ENCODE results near the gene PDLIM5. TPM values are rescaled to one million over a fixed set of nuclear protein-coding genes. Genes with fewer than 3 reads are reported as not detected.

The PDLIM5 gene
- total RNA-seq, 1 experiment from 2014 or later, result 58.0 TPM

GRCh38 chr4:94680176-94680862 lies 228.6 kb downstream of the PDLIM5 start:
- Histone ChIP-seq H2BK12ac (ENCODE audit: insufficient read length, low read depth, low read length) (no peak overlapping the region), H2AFZ (ENCODE audit: low read length) (no peak overlapping the region), H2BK15ac (ENCODE audit: low read depth, low read length) (no peak overlapping the region), H2BK20ac (ENCODE audit: low read depth, low read length, poor library complexity, severe bottlenecking) (no peak overlapping the region), H4K8ac (replicated peaks; ENCODE audit: insufficient read length, low read depth, low read length) (no peak overlapping the region), H3K4ac (ENCODE audit: low read depth, low read length) (no peak overlapping the region), H2BK5ac (ENCODE audit: insufficient read length, low read length) (no peak overlapping the region), H3K14ac (ENCODE audit: insufficient read depth, low read length) (no peak overlapping the region), H3K27me3 (ENCODE audit: insufficient read depth, low read length) (no peaks in the 10 kb centered on the region), H3K4me2 (ENCODE audit: insufficient read depth, insufficient read length, low read length) (no peak overlapping the region), H3K79me2 (ENCODE audit: insufficient read depth, low read length) (no peaks in the 10 kb centered on the region), H3K9me3 (ENCODE audit: control insufficient read depth, low read depth, low read length) (no peaks in the 10 kb centered on the region), H3K4me1 (ENCODE audit: insufficient read depth, low read length) (no peaks in the 10 kb centered on the region), H3K27ac (ENCODE audit: insufficient read length, low read depth, low read length) (no peak overlapping the region), H2AK5ac (ENCODE audit: insufficient read length, low read length) (no peak overlapping the region), H3K23me2 (ENCODE audit: insufficient read length, low read depth, low read length, poor library complexity, severe bottlenecking) (no peaks in the 10 kb centered on the region), H4K91ac (ENCODE audit: insufficient read length, low read depth, low read length) (no peak overlapping the region), H3T11ph (ENCODE audit: low read length) (no peak overlapping the region), H4K5ac (ENCODE audit: insufficient read length, low read depth, low read length) (no peak overlapping the region), H3K79me1 (ENCODE audit: insufficient read depth, low read depth, low read length, poor library complexity, severe bottlenecking) (no peaks in the 10 kb centered on the region), H3K18ac (ENCODE audit: insufficient read length, low read depth, low read length) (no peak overlapping the region), H3K9ac (ENCODE audit: extremely low read depth, insufficient read length, low read length) (no peak overlapping the region), H4K20me1 (ENCODE audit: control insufficient read depth, insufficient read depth, insufficient read length) (no peaks in the 10 kb centered on the region), H3K23ac (ENCODE audit: insufficient read length, low read depth, low read length) (no peak overlapping the region), H3K56ac (ENCODE audit: insufficient read length, low read depth, low read length) (no peak overlapping the region), H2BK120ac (ENCODE audit: low read depth, low read length, poor library complexity, severe bottlenecking) (no peak overlapping the region)
- no peaks in the 10 kb centered on the region; a peak in 1 of 7 replicates for H3K36me3 Mint-ChIP-seq (ENCODE audit: insufficient read depth in 1 of 3, low read depth in 3 of 3)
- TF ChIP-seq CTCF (conservative IDR thresholded peaks at IDR 0.05), result no peak
- H3K9me3 Mint-ChIP-seq, result no peaks in the 10 kb centered on the region
- WGBS (ENCODE audit: extremely low coverage, insufficient read length, low lambda C conversion rate), result no CpG with 5 or more reads among the region's 10 CpGs
- H3K27ac Mint-ChIP-seq, result no peak overlapping the region
- DNase-seq, result no peak
- H3K4me3 Mint-ChIP-seq, result no peak overlapping the region
- H3K27me3 Mint-ChIP-seq (ENCODE audit: low read depth), result no peaks in the 10 kb centered on the region
- peaks cover 4% of the 10 kb centered on the region in 2 experiments; a peak in 3 of 4 replicates for H3K4me1 Mint-ChIP-seq

Data from H9 (cell line).